ENCODE results near the gene GRIFIN. TPM values are rescaled to one million over a fixed set of nuclear protein-coding genes. Genes with fewer than 3 reads are reported as not detected.
"Not testable (repeated sequence)": the region's sequence is repeated elsewhere in the genome, so short reads cannot be mapped to it uniquely, and the experiment has no call there.

GRIFIN gene
- total RNA-seq, 4 donors from 2014 or later: not detected

GRCh38 chr7:2471022-2471329 is 5.2 kb downstream of the GRIFIN start:
- DNase-seq: no peak
- no peaks in the 10 kb centered on the region for H3K9me3 ChIP-seq
- intact Hi-C loops (cut with DNase I): no loop called here
- H3K4me3 ChIP-seq: no peak overlapping the region
- H3K27ac ChIP-seq: no peak overlapping the region
- WGBS, 2 donors: 28 to 46% methylated on average over 4 of the region's 5 CpGs
- H3K4me1 ChIP-seq: peaks cover 6 to 21% (median 13%) of the 10 kb centered on the region in 3 donors
- no peaks in the 10 kb centered on the region for H3K36me3 ChIP-seq
- peaks cover 0 to 38% (median 0%) of the 10 kb centered on the region in 4 donors for H3K27me3 ChIP-seq
- no peak for TF ChIP-seq POLR2A (IDR thresholded peaks at IDR 0.05)
- no peak for TF ChIP-seq CTCF (IDR thresholded peaks at IDR 0.05)

GRCh38 chr7:2470204-2471021 is 5.8 kb downstream of the GRIFIN start:
- no peak for DNase-seq
- H3K36me3 ChIP-seq: no peaks in the 10 kb centered on the region
- H3K4me1 ChIP-seq: peaks cover 6 to 21% (median 13%) of the 10 kb centered on the region in 3 donors
- TF ChIP-seq POLR2A (IDR thresholded peaks at IDR 0.05) (no peak), CTCF (IDR thresholded peaks at IDR 0.05) (no peak)
- intact Hi-C loops (cut with DNase I): no loop called here
- H3K4me3 ChIP-seq: no peak overlapping the region
- 90 to 100% methylated on average over 2 to 3 of the region's 19 CpGs for WGBS, 2 donors
- no peaks in the 10 kb centered on the region for H3K9me3 ChIP-seq
- H3K27ac ChIP-seq: no peak overlapping the region
- H3K27me3 ChIP-seq: peaks cover 0 to 33% (median 0%) of the 10 kb centered on the region in 4 donors

GRCh38 chr7:2469460-2470203 is 6.6 kb downstream of the GRIFIN start:
- H3K4me3 ChIP-seq; H3K36me3 ChIP-seq; H3K27ac ChIP-seq; intact Hi-C loops (cut with DNase I); DNase-seq; H3K9me3 ChIP-seq: not testable (repeated sequence)
- H3K27me3 ChIP-seq: peaks cover 0 to 31% (median 0%) of the 10 kb centered on the region in 4 donors
- WGBS, 2 donors: 72 to 73% methylated on average over 9 of the region's 9 CpGs
- H3K4me1 ChIP-seq: peaks cover 6 to 21% (median 13%) of the 10 kb centered on the region in 3 donors

GRCh38 chr7:2468227-2468626 is 8.0 kb downstream of the GRIFIN start:
- peaks cover 0 to 24% (median 0%) of the 10 kb centered on the region in 4 donors for H3K27me3 ChIP-seq
- H3K27ac ChIP-seq: no peak overlapping the region
- intact Hi-C loops (cut with DNase I): no loop called here
- 60 to 92% methylated on average over 1 to 2 of the region's 7 CpGs for WGBS, 2 donors
- no peak overlapping the region for H3K4me3 ChIP-seq
- TF ChIP-seq CTCF (IDR thresholded peaks at IDR 0.05): no peak
- no peak for TF ChIP-seq POLR2A (IDR thresholded peaks at IDR 0.05)
- H3K36me3 ChIP-seq: no peaks in the 10 kb centered on the region
- no peaks in the 10 kb centered on the region for H3K9me3 ChIP-seq
- DNase-seq: no peak
- H3K4me1 ChIP-seq: peaks cover 6 to 21% (median 13%) of the 10 kb centered on the region in 3 donors

GRCh38 chr7:2466675-2467074 is 9.5 kb downstream of the GRIFIN start:
- DNase-seq: no peak
- 89 to 91% methylated on average over 8 to 10 of the region's 10 CpGs for WGBS, 2 donors
- intact Hi-C loops (cut with DNase I): no loop called here

More at GRCh38 chr7:2466675-2467074, 9.5 kb downstream of the GRIFIN start:
- Histone ChIP-seq H3K9me3 (no peaks in the 10 kb centered on the region), H3K36me3 (no peaks in the 10 kb centered on the region), H3K27ac (no peak overlapping the region), H3K4me1 (peaks cover 6 to 17% (median 10%) of the 10 kb centered on the region in 3 donors), H3K4me3 (no peak overlapping the region), H3K27me3 (peaks cover 0 to 26% (median 0%) of the 10 kb centered on the region in 4 donors)
- no peak for TF ChIP-seq CTCF (IDR thresholded peaks at IDR 0.05)
- TF ChIP-seq POLR2A (IDR thresholded peaks at IDR 0.05): no peak
